GM23338 (cell line): Measurements from ENCODE around the gene HLA-B. TPM values are rescaled to one million over a fixed set of nuclear protein-coding genes. Genes with fewer than 3 reads are reported as not detected.

ENCODE experiments used
- ATAC-seq: fragments of 200-7000 bp; cut with Tn5 transposase; 3 replicates; pipeline ENCODE4 v1.9.1; 2020
- DNase-seq: peaks from one replicate; pipeline ENCODE4 v3.0.0-alpha.2; 2015; ENCODE audit warnings: low spot score
- H2AFZ ChIP-seq: fragments of 200-600 bp; sonication (generic); 2 replicates; pipeline ENCODE4 v1.8.0; 2016; ENCODE audit warnings: antibody characterized with exemption, mild to moderate bottlenecking, moderate library complexity
- H3F3A ChIP-seq: fragments of 200-600 bp; sonication (generic); replicated peaks from 2 replicates; pipeline ENCODE4 v1.8.0; 2017; ENCODE audit warnings: antibody characterized with exemption, mixed run types, low read depth
- H3K27ac ChIP-seq: fragments of 200-600 bp; sonication (generic); 2 replicates; pipeline ENCODE4 v1.6.1; 2016; ENCODE audit warnings: low read depth
- H3K27me3 ChIP-seq: fragments of 200-600 bp; sonication (generic); 2 replicates; pipeline ENCODE4 v1.8.0; 2016; ENCODE audit warnings: mild to moderate bottlenecking, mixed run types, moderate library complexity; ENCODE audit not compliant: insufficient read depth
- H3K36me3 ChIP-seq: fragments of 200-600 bp; sonication (generic); 2 replicates; pipeline ENCODE4 v1.8.0; 2016; ENCODE audit warnings: mild to moderate bottlenecking; ENCODE audit not compliant: insufficient read depth
- H3K4me1 ChIP-seq: fragments of 200-600 bp; sonication (generic); 2 replicates; pipeline ENCODE4 v1.8.0; 2016; ENCODE audit warnings: mild to moderate bottlenecking, moderate library complexity; ENCODE audit not compliant: insufficient read depth
- H3K4me2 ChIP-seq: fragments of 200-600 bp; sonication (generic); 2 replicates; pipeline ENCODE4 v1.7.1; 2017; ENCODE audit warnings: mixed run types
- H3K4me3 ChIP-seq: fragments of 200-600 bp; sonication (generic); 2 replicates; pipeline ENCODE4 v1.6.1; 2016; ENCODE audit warnings: mixed run types
- H3K79me2 ChIP-seq: fragments of 200-600 bp; sonication (generic); replicated peaks from 2 replicates; pipeline ENCODE4 v1.8.0; 2017; ENCODE audit warnings: mild to moderate bottlenecking; ENCODE audit not compliant: insufficient read depth
- H3K9me2 ChIP-seq: fragments of 200-600 bp; sonication (generic); 2 replicates; pipeline ENCODE4 v1.8.0; 2017; ENCODE audit not compliant: insufficient read depth
- H4K20me1 ChIP-seq: fragments of 200-600 bp; sonication (generic); replicated peaks from 2 replicates; pipeline ENCODE4 v1.8.0; 2017; ENCODE audit warnings: mild to moderate bottlenecking; ENCODE audit not compliant: insufficient read depth
- H3K27ac Mint-ChIP-seq: 2 replicates; pipeline ENCODE4 v1.8.0; 2020; ENCODE audit warnings: inconsistent platforms, mild to moderate bottlenecking, moderate library complexity, mixed read lengths
- H3K27me3 Mint-ChIP-seq: 3 replicates; pipeline ENCODE4 v1.8.0; 2022; ENCODE audit warnings: low read depth, mild to moderate bottlenecking, moderate library complexity, mixed read lengths, inconsistent platforms; ENCODE audit not compliant: insufficient read depth, poor library complexity
- H3K36me3 Mint-ChIP-seq: 3 replicates; pipeline ENCODE4 v1.8.0; 2021; ENCODE audit warnings: low read depth, mild to moderate bottlenecking, inconsistent platforms, moderate library complexity, mixed read lengths
- H3K4me1 Mint-ChIP-seq: 3 replicates; pipeline ENCODE4 v1.8.0; 2020; ENCODE audit warnings: mild to moderate bottlenecking, inconsistent platforms, mixed read lengths
- H3K4me3 Mint-ChIP-seq: 3 replicates; pipeline ENCODE4 v1.8.0; 2021; ENCODE audit warnings: moderate library complexity, mild to moderate bottlenecking, inconsistent platforms, mixed read lengths
- H3K9me3 Mint-ChIP-seq: 3 replicates; pipeline ENCODE4 v1.8.0; 2020; ENCODE audit warnings: moderate library complexity, mild to moderate bottlenecking, inconsistent platforms, mixed read lengths
- EZH2 ChIP-seq: fragments of 200-600 bp; sonication (generic); IDR thresholded peaks from one replicate; pipeline ENCODE4 v1.8.0; 2017; ENCODE audit warnings: antibody characterized with exemption, mild to moderate bottlenecking, low read depth; ENCODE audit not compliant: unreplicated experiment
- EZH2phosphoT487 ChIP-seq: fragments of 200-600 bp; sonication (generic); IDR thresholded peaks from one replicate; pipeline ENCODE4 v1.8.1; 2018; ENCODE audit warnings: antibody characterized with exemption; ENCODE audit not compliant: unreplicated experiment
- JUNB ChIP-seq: IDR thresholded peaks from one replicate; pipeline ENCODE4 v1.6.1; 2016; ENCODE audit warnings: antibody characterized with exemption; ENCODE audit not compliant: unreplicated experiment
- POLR2AphosphoS5 ChIP-seq: IDR thresholded peaks from 2 replicates; pipeline ENCODE4 v1.6.1; 2016; ENCODE audit warnings: antibody characterized with exemption, low read depth
- STAT1 ChIP-seq: IDR thresholded peaks from one replicate; pipeline ENCODE4 v1.6.1; 2016; ENCODE audit warnings: antibody characterized with exemption; ENCODE audit not compliant: unreplicated experiment
- ZNF331 ChIP-seq: fragments of 250-450 bp; sonication (Bioruptor Pico); IDR thresholded peaks from 2 replicates; pipeline ENCODE4 v1.5.0; 2020; ENCODE audit warnings: low read depth, mild to moderate bottlenecking, moderate library complexity
- polyA plus RNA-seq: library from polyadenylated mRNA; unstranded; fragments of >200 nt; fragmentation: Nextera tagmentation; extraction: Ambion mirVana; gene quantifications from 2 replicates; pipeline ENCODE4 v1.2.1, GENCODE V29; 2016
- total RNA-seq: library from RNA; depleted of rRNA; stranded (reverse); fragments of >200 nt; shearing (Covaris generic); gene quantifications from 2 replicates; pipeline ENCODE4 v1.2.3, GENCODE V29; 2014
- TF ChIP-seq, protein P1 (sequence below), 2 experiments: fragments of 200-600 bp in 1 of 2; sonication (generic) in 1 of 2; conservative IDR thresholded peaks; 2 replicates each; pipeline versions ENCODE4 v1.5.1 to v1.6.1; 2016 to 2017; ENCODE audit warnings: antibody characterized with exemption in 2 of 2, low read depth in 2 of 2, mild to moderate bottlenecking in 2 of 2, moderate library complexity in 1 of 2
- TF ChIP-seq, protein P2 (sequence below): IDR thresholded peaks from 2 replicates; pipeline ENCODE4 v1.6.1; 2016; ENCODE audit warnings: antibody characterized with exemption
- TF ChIP-seq, protein P3 (sequence below): IDR thresholded peaks from one replicate; pipeline ENCODE4 v1.6.1; 2018; ENCODE audit warnings: antibody characterized with exemption; ENCODE audit not compliant: unreplicated experiment
- TF ChIP-seq, protein P4 (sequence below): fragments of 250-450 bp; sonication (Bioruptor Pico); IDR thresholded peaks from 2 replicates; pipeline ENCODE4 v1.5.0; 2020; ENCODE audit warnings: mild to moderate bottlenecking, moderate library complexity

HLA-B gene
- total and polyA plus RNA-seq, 2 experiments from 2014 or later, result 44.3 to 86.0 TPM

DNA sequence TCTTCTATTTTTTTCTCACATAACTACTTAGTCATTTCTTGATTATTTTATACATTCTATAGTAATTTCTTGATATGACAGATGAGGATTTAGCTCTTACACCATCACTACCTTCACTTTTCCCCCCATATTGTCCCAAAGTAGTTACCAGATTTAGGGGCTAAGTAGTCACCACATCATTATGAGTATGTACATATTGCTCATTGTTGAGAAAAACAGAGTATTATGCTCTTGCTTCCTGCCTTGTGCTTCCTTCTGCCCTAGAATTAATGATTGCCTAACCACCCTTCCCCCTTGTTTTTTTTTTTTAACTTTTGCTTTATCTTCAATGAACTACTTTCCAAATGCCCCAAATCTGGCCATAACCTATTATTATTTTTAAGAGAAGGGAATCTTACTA lies 6.8 kb upstream of the HLA-B start (continued):
- TF ChIP-seq, protein P1, sequence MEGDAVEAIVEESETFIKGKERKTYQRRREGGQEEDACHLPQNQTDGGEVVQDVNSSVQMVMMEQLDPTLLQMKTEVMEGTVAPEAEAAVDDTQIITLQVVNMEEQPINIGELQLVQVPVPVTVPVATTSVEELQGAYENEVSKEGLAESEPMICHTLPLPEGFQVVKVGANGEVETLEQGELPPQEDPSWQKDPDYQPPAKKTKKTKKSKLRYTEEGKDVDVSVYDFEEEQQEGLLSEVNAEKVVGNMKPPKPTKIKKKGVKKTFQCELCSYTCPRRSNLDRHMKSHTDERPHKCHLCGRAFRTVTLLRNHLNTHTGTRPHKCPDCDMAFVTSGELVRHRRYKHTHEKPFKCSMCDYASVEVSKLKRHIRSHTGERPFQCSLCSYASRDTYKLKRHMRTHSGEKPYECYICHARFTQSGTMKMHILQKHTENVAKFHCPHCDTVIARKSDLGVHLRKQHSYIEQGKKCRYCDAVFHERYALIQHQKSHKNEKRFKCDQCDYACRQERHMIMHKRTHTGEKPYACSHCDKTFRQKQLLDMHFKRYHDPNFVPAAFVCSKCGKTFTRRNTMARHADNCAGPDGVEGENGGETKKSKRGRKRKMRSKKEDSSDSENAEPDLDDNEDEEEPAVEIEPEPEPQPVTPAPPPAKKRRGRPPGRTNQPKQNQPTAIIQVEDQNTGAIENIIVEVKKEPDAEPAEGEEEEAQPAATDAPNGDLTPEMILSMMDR (conservative IDR thresholded peaks at IDR 0.05; ENCODE audit: low read depth in 2 of 2), result no peak

DNA sequence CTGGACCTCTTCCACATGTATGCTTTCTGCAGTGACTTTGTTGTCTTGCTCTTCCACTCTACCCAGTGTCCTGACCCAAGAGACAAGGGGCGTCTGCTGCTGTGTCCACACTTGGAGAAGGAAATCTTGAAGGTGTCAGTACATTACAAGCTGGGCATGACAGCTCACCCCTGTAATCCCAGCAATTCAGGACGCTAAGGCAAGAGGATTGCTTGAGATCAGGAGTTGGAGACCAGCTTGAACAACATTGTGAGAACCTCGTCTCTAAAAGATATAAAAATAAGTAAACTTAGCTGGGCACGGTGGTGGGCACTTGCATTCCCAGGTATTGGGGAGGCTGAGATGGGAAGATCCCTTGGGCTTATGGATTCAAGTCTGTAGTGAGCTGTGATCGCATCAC lies 5.8 kb upstream of the HLA-B start:
- no peak for ATAC-seq
- Mint-ChIP-seq H3K4me1 (peaks cover 5% of the 10 kb centered on the region; the same call in 1 of the 3 replicates), H3K27ac (no peak overlapping the region), H3K27me3 (peaks cover 19% of the 10 kb centered on the region), H3K4me3 (no peak overlapping the region), H3K9me3 (no peaks in the 10 kb centered on the region; the same call in 2 of the 3 replicates), H3K36me3 (no peaks in the 10 kb centered on the region)
- Histone ChIP-seq H3K4me3 (no peak overlapping the region), H3K27ac (no peak overlapping the region), H3K4me1 (no peaks in the 10 kb centered on the region; the same call in 1 of the 2 replicates), H4K20me1 (no peaks in the 10 kb centered on the region), H3K36me3 (no peaks in the 10 kb centered on the region), H3K9me2 (no peaks in the 10 kb centered on the region), H3K27me3 (peaks cover 58% of the 10 kb centered on the region), H3K79me2 (no peaks in the 10 kb centered on the region), H3F3A (no peaks in the 10 kb centered on the region), H2AFZ (no peak overlapping the region), H3K4me2 (no peak overlapping the region)
- no peak for DNase-seq
- TF ChIP-seq STAT1 (no peak), ZNF331 (CRISPR knock-in tag) (no peak), EZH2phosphoT487 (no peak), JUNB (no peak), POLR2AphosphoS5 (no peak), EZH2 (no peak)
- TF ChIP-seq, protein P2, sequence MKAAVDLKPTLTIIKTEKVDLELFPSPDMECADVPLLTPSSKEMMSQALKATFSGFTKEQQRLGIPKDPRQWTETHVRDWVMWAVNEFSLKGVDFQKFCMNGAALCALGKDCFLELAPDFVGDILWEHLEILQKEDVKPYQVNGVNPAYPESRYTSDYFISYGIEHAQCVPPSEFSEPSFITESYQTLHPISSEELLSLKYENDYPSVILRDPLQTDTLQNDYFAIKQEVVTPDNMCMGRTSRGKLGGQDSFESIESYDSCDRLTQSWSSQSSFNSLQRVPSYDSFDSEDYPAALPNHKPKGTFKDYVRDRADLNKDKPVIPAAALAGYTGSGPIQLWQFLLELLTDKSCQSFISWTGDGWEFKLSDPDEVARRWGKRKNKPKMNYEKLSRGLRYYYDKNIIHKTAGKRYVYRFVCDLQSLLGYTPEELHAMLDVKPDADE, result no peak
- TF ChIP-seq, protein P1 (conservative IDR thresholded peaks at IDR 0.05; ENCODE audit: low read depth in 2 of 2), result no peak
- TF ChIP-seq, protein P3, sequence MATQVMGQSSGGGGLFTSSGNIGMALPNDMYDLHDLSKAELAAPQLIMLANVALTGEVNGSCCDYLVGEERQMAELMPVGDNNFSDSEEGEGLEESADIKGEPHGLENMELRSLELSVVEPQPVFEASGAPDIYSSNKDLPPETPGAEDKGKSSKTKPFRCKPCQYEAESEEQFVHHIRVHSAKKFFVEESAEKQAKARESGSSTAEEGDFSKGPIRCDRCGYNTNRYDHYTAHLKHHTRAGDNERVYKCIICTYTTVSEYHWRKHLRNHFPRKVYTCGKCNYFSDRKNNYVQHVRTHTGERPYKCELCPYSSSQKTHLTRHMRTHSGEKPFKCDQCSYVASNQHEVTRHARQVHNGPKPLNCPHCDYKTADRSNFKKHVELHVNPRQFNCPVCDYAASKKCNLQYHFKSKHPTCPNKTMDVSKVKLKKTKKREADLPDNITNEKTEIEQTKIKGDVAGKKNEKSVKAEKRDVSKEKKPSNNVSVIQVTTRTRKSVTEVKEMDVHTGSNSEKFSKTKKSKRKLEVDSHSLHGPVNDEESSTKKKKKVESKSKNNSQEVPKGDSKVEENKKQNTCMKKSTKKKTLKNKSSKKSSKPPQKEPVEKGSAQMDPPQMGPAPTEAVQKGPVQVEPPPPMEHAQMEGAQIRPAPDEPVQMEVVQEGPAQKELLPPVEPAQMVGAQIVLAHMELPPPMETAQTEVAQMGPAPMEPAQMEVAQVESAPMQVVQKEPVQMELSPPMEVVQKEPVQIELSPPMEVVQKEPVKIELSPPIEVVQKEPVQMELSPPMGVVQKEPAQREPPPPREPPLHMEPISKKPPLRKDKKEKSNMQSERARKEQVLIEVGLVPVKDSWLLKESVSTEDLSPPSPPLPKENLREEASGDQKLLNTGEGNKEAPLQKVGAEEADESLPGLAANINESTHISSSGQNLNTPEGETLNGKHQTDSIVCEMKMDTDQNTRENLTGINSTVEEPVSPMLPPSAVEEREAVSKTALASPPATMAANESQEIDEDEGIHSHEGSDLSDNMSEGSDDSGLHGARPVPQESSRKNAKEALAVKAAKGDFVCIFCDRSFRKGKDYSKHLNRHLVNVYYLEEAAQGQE, result no peak
- TF ChIP-seq, protein P4, sequence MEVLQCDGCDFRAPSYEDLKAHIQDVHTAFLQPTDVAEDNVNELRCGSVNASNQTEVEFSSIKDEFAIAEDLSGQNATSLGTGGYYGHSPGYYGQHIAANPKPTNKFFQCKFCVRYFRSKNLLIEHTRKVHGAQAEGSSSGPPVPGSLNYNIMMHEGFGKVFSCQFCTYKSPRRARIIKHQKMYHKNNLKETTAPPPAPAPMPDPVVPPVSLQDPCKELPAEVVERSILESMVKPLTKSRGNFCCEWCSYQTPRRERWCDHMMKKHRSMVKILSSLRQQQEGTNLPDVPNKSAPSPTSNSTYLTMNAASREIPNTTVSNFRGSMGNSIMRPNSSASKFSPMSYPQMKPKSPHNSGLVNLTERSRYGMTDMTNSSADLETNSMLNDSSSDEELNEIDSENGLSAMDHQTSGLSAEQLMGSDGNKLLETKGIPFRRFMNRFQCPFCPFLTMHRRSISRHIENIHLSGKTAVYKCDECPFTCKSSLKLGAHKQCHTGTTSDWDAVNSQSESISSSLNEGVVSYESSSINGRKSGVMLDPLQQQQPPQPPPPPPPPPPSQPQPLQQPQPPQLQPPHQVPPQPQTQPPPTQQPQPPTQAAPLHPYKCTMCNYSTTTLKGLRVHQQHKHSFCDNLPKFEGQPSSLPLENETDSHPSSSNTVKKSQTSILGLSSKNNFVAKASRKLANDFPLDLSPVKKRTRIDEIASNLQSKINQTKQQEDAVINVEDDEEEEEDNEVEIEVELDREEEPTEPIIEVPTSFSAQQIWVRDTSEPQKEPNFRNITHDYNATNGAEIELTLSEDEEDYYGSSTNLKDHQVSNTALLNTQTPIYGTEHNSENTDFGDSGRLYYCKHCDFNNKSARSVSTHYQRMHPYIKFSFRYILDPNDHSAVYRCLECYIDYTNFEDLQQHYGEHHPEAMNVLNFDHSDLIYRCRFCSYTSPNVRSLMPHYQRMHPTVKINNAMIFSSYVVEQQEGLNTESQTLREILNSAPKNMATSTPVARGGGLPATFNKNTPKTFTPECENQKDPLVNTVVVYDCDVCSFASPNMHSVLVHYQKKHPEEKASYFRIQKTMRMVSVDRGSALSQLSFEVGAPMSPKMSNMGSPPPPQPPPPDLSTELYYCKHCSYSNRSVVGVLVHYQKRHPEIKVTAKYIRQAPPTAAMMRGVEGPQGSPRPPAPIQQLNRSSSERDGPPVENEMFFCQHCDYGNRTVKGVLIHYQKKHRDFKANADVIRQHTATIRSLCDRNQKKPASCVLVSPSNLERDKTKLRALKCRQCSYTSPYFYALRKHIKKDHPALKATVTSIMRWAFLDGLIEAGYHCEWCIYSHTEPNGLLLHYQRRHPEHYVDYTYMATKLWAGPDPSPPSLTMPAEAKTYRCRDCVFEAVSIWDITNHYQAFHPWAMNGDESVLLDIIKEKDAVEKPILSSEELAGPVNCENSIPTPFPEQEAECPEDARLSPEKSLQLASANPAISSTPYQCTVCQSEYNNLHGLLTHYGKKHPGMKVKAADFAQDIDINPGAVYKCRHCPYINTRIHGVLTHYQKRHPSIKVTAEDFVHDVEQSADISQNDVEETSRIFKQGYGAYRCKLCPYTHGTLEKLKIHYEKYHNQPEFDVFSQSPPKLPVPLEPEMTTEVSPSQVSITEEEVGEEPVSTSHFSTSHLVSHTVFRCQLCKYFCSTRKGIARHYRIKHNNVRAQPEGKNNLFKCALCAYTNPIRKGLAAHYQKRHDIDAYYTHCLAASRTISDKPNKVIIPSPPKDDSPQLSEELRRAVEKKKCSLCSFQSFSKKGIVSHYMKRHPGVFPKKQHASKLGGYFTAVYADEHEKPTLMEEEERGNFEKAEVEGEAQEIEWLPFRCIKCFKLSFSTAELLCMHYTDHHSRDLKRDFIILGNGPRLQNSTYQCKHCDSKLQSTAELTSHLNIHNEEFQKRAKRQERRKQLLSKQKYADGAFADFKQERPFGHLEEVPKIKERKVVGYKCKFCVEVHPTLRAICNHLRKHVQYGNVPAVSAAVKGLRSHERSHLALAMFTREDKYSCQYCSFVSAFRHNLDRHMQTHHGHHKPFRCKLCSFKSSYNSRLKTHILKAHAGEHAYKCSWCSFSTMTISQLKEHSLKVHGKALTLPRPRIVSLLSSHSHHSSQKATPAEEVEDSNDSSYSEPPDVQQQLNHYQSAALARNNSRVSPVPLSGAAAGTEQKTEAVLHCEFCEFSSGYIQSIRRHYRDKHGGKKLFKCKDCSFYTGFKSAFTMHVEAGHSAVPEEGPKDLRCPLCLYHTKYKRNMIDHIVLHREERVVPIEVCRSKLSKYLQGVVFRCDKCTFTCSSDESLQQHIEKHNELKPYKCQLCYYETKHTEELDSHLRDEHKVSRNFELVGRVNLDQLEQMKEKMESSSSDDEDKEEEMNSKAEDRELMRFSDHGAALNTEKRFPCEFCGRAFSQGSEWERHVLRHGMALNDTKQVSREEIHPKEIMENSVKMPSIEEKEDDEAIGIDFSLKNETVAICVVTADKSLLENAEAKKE (CRISPR knock-in tag), result no peak
